ENCODE results near the gene MUC6.

Gene MUC6

GRCh38 chr11:1051356-1052132 lies 15.0 kb upstream of the MUC6 start:
- DNase-seq: no peak

GRCh38 chr11:1050581-1051355 lies 14.2 kb upstream of the MUC6 start:
- DNase-seq: peak; percentile 77

DNA sequence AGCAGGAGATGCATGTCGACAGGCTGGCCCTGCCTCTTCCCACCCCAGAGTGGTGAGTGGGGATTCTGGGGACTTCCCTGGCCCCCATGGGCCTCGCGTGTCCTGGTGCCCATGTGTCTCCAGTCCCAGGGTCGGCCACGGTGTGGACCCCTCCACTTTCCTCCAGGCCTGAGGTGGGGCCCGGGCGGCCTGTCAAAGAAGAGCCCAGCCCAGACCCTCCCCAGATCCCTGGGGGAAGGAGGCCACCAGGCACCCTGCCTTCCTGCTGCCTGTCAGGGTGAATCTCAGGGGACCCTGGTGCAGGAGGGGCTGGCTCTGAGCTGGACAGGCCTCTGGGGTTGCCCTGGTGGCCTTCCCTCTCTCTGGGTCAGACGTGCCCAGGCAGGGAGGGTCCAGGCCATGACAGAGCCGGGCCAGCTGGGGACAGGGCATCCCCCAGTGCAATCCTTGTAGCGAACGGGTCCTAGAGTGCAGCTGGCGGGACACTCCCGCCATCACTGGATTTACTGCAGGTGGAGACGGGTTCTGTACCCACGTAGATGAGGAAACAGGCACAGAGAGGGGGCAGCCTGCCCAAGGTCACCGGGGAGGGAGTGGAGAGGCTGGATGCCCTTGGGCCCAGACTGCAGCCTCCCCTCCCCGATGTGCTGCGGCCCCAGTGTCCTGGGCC lies 13.5 kb upstream of the MUC6 start:
- DNase-seq: no peak

DNA sequence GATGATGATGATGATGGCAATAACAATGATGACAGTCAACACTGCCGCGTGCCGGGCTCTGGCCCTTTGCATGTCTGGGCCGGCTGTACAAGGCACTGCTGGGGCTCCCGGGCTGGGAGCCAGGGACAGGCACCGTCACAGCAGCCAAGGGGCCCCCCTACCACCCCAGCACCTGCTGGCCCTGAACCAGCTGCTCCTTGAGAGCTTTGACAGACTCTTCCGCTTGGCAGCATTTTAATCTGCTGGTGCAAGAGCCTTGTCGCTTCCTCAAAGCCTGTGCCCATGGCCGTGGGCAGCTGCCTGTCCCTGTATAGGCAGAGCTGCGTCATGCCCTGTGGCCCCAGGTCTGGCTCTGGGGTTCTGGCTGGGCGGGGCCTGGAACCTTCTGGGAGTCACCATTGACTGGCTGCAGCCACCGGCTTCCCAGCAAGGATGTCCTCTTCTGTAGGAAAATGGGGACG lies 12.9 kb upstream of the MUC6 start:
- DNase-seq: peak; percentile 87

DNA sequence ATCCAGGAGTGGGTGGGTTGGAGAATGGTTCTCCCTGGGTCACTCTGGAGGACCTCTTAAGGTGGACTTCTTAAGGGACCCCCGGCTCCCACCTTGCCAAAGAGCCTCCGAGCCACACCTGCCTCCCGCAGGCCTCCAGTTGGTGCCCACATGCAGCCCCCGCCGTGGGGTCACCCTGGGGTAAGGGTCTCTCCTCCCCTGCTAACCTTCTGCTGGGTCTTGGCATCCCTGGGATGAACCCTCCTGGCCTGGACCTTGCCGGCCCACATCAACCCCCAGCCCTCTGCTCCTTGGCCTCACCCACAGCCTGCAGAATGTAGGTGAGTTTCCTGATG lies 12.5 kb upstream of the MUC6 start:
- no peak for DNase-seq

DNA sequence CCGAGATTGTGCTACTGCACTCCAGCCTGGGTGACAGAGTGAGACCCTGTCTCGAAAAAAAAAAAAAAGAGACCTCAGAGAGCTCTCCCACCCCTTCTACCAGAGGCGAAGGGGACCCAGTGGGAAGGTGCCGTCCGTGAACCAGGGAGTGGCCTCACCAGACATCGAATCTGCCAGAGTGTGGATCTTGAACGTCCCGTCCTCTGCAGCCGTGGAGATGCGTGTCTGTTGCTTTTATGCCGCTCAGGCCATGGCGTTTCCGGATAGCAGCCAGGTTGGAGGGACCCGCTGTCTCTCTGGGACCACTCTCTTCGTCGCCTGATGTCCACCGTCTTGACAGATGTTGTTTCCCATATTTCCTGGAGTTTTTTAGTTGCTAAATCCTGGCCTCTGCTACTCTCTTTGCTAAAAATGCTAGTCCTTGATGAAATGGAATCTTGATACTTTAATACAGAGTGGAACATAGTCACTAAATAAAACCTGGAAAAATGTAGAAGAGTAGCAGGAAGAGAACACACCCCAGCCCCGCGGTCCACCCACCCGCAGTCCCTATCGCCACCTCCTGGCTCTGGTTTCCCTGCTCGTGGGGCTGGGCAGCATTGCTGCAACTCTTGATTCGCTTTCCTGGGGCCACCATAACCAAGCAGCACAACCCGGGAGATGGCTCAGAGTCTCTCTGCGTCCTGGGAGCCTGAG lies 12.0 kb upstream of the MUC6 start:
- no peak for DNase-seq

- DNase-seq: no peak
Measured at GRCh38 chr11:1047595-1048156, 11.2 kb upstream of the MUC6 start.

GRCh38 chr11:1044160-1044559 lies 7.6 kb upstream of the MUC6 start:
- DNase-seq: no peak

DNA sequence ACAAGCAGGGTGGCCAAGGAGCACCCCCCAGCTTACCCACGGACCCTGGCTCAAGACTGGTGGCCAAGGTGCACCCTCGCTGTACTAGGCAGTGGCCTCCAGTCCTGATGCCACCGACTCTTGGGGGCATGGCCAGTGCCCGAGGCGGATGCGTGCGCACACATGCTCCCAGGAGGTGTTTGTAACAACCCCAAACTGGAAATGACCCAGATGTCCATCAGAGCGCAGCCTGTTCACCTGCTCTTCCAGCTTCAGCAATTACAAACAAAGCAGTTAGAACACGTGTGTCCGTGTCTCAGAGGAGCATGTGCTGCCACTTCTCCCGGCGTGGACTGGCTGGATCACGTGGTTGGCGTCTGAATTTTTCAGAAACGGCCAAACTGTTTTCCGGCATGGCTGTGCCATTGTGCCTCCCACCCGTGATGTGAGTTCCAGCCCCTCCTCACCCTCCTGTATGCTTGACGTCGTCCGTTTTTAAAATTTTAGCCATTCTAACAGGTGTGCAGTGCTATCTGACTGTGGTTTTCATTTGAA lies 7.1 kb upstream of the MUC6 start:
- no peak for DNase-seq

- no peak for DNase-seq
Measured at GRCh38 chr11:1042626-1043562, 6.4 kb upstream of the MUC6 start.

DNA sequence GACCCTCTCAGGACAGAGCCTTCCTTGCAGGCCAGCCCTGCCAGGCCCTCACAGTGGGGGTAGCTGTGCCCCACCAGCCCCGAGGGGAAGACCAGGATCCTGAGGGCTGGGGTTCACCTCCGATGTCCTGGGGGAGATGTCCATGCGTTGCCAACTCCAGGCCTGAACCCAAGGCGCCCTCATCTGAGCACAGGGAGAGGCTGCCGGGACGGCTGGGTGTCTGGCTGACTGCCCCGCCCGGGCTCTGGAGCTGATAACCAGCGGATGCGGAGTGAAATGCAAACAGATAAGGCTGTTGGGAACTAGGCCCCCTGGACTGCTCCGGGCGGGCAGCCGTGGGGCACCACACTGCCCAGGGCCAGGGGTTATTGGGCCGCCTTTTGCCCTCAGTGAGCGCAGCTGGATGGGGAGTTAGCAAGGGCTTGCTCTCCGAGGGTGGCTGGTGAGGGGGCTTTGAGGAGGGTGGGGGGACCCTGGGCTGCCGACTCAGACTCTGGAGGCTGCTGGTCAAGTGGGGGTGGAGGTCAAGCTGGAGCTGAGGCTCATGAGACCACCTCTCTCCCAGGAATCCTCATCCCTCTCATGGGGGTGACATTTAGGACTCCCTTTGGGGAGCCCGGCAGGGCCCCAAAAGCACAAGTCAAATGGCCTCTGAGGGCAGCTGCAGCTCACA lies 5.6 kb upstream of the MUC6 start:
- no peak for DNase-seq

DNA sequence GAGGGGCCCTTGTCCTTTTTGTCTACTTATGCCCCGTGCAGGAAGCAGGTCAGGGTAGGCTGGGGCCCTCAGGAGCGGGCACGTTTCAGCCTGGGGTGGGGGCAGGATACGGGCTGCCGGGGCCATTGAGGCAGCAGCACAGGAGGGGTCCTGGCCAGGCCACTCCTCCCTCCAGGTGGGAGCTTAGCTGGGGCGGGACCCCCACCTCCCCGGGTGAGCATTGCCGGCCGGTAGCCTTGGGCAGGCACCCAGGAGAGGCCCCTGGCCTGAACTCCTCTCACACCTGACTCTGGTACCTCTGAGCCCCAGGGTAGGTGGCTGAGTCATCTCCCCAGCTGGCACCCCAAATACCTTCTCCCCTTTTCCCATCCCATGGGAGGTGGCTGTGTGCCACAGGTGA lies 5.0 kb upstream of the MUC6 start:
- no peak for DNase-seq

DNA sequence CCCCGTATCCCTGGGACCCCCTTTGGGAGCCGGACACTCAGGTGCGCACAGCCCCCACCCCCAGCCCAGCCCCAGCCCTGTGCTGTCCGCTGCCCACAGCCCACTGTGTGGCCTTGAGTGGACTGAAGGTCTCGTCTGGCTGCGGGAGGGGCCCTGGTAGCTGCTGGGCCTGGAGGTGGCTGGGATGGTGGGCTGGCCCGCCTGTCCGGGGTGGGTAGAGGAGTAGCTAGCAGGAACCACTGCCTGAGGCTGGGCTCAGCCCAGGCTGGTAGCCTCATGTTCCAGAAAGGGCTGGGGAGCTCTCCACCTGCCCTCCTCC lies 4.6 kb upstream of the MUC6 start:
- DNase-seq: no peak

GRCh38 chr11:1040428-1041148 lies 4.1 kb upstream of the MUC6 start:
- DNase-seq: no peak

GRCh38 chr11:1039481-1040427 lies 3.2 kb upstream of the MUC6 start:
- no peak for DNase-seq

GRCh38 chr11:1038921-1039320 lies 2.4 kb upstream of the MUC6 start:
- no peak for DNase-seq

DNA sequence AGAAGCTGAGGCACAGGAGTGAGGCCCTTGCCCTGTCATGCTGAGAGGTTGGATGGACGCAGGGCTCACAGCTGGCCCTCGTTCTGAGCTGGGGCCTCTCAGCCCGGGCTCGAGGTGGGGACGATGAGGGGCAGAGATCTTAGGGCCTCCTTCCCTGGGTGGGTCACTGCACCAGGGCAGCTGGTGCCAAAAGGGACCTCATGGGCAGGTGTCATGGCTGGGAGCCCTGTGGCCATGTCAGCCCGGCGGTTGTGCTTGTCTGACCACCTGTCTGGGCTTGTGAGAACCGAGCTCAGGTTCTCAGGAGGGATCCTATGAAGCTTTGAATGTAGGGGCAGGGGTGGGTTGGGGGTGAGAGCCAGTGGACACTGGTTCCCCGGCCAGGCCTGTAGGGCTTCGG lies 1.8 kb upstream of the MUC6 start:
- DNase-seq: no peak

DNA sequence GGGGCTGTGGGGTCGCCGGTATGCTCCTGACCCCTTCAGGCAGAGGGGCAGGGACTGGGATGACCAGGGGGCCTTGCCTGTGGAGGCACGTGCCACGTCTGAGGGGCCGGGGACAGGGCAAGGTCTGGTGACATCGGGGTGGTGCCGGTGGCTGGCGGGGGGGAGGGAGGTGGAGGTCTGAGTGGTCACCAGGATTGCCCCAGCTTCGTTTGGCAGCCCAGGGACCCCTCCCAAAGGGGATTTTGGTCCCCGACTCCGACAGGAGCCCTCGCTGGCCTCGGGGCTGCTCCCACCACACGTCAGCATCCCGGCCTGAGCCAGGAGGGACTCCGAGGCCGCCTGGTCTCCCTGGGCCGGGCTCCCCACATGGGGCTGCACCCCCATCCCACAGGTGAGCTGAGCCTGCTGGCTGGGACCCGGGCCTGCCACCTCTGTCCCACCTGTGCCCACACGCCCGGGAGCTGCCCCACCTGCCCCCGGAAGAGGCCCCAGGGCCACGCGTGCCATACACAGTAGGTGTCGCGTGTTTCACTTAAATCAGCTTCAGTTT lies 1.1 kb upstream of the MUC6 start:
- no peak for DNase-seq

- DNase-seq: no peak
Measured at GRCh38 chr11:1036931-1037330, 413 bp upstream of the MUC6 start.

Data from COR-L47 (cell line).